IPS-18a (cell line): ENCODE measurements around the gene ASTN2.

Experiments
- H3K27ac ChIP-seq: one replicate; pipeline ENCODE4 v1.5.1; 2013; ENCODE audit warnings: low read length
- H3K27me3 ChIP-seq: one replicate; pipeline ENCODE4 v1.6.1; 2013; ENCODE audit warnings: mild to moderate bottlenecking, low read length; ENCODE audit not compliant: control insufficient read depth, insufficient read depth
- H3K36me3 ChIP-seq: one replicate; pipeline ENCODE4 v1.6.1; 2013; ENCODE audit warnings: low read depth, low read length; ENCODE audit not compliant: control insufficient read depth
- H3K4me1 ChIP-seq: one replicate; pipeline ENCODE4 v1.6.1; 2013; ENCODE audit warnings: low read depth, low read length; ENCODE audit not compliant: control insufficient read depth
- H3K4me3 ChIP-seq: one replicate; pipeline ENCODE4 v1.5.1; 2013; ENCODE audit warnings: low read length
- H3K9ac ChIP-seq: one replicate; pipeline ENCODE4 v1.6.1; 2013; ENCODE audit warnings: mild to moderate bottlenecking, low read length, moderate library complexity
- H3K9me3 ChIP-seq: one replicate; pipeline ENCODE4 v1.6.1; 2013; ENCODE audit warnings: low read depth, low read length; ENCODE audit not compliant: control insufficient read depth

The ASTN2 gene

DNA sequence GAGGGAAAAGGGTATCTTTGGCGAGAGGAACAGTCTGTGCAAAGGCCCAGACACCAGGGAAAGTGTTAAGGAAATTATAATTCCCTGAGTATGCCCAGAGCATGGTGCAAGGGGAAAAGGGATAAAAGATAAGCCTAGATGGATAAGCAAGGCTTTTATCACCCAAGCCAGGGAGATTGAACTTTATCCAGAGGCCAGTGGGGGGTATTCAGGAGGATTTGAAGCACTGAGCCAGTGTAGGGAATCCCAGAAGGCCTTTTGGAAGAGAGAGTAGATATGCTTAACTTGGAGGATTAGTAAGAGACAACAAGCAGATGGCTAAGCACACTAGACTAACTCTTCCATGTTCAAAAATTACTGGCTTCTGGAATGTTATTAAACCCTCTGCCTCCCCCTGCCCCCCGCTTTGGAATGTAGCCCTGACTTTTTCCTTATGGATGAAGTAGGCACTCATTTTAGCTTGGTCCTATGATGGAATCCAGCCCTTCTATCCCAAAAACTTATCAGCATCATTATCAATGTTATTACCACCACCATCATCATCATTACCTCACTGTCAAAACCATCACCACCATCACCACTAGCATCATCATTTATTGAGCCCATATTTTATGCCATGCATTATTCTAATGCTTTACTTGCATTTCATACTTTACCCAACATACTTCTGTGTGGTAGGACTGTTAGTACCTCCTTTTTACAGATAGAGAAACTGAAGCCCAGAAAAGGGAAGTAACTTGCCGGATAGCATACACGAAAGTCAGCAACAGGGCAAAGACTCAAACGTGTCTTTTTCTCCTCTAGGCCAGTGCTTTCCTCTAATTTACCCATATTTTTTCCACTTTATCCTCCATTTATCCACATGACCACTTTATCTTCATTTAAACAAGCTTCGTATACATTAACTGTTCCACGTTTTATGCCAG, 1024.3 kb downstream of the ASTN2 start:
- Histone ChIP-seq H3K27me3 (no peaks in the 10 kb centered on the region), H3K36me3 (no peaks in the 10 kb centered on the region), H3K27ac (no peak overlapping the region), H3K4me1 (no peaks in the 10 kb centered on the region), H3K9ac (no peak overlapping the region), H3K4me3 (no peak overlapping the region), H3K9me3 (no peaks in the 10 kb centered on the region)

DNA sequence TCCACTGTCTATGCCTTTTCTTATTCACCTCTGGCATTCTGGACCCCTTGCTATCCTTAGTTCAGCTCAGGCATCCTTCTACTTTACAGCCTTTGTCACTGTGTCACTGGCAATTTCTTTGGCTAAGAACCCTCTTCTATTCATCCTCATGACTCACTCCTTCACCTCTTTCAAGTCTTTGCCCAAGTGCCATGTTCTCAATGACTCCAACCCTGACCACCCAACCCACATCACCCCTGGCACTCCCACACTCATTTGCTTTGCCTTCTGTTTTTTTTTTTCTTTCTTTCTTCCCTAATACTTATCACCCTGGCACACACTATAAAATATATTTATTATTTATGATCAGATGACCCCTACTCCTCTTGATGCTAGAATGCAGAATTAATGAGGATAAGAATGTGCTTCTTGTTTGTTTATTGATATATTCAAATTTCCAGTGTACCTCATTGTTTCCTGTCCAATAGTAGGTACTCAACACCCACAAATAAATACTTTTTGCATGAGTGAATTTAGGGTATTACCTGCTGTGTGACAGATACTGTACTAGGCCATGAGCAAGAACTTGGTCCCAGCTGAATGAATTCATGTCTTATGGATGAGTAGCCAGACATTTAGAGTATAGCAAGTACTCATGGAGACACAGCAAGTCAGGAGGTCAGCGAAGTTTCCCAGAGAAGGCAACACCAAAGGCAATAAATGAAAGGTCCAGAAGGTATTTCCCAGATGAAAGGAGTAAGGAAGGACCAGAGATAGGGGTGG, 1025.1 kb downstream of the ASTN2 start:
- Histone ChIP-seq H3K27ac (no peak overlapping the region), H3K4me3 (no peak overlapping the region), H3K4me1 (no peaks in the 10 kb centered on the region), H3K9me3 (no peaks in the 10 kb centered on the region), H3K27me3 (no peaks in the 10 kb centered on the region), H3K9ac (no peak overlapping the region), H3K36me3 (no peaks in the 10 kb centered on the region)

GRCh38 chr9:116387934-116388698, 1026.7 kb downstream of the ASTN2 start:
- H3K9me3 ChIP-seq, result no peaks in the 10 kb centered on the region

GRCh38 chr9:116383936-116384335, 1030.9 kb downstream of the ASTN2 start:
- Histone ChIP-seq H3K4me1 (no peaks in the 10 kb centered on the region), H3K36me3 (no peaks in the 10 kb centered on the region), H3K9ac (no peak overlapping the region), H3K27ac (no peak overlapping the region), H3K4me3 (no peak overlapping the region), H3K27me3 (no peaks in the 10 kb centered on the region), H3K9me3 (no peaks in the 10 kb centered on the region)

More at GRCh38 chr9:116387934-116388698, 1026.7 kb downstream of the ASTN2 start:
- no peaks in the 10 kb centered on the region for H3K36me3 ChIP-seq
- H3K4me1 ChIP-seq, result no peaks in the 10 kb centered on the region
- H3K9ac ChIP-seq, result no peak overlapping the region
- no peak overlapping the region for H3K4me3 ChIP-seq
- H3K27ac ChIP-seq, result no peak overlapping the region
- no peaks in the 10 kb centered on the region for H3K27me3 ChIP-seq

GRCh38 chr9:116383133-116383532, 1031.7 kb downstream of the ASTN2 start:
- H3K9ac ChIP-seq, result no peak overlapping the region
- H3K27me3 ChIP-seq, result no peaks in the 10 kb centered on the region
- no peaks in the 10 kb centered on the region for H3K4me1 ChIP-seq
- no peaks in the 10 kb centered on the region for H3K36me3 ChIP-seq
- H3K27ac ChIP-seq, result no peak overlapping the region
- no peak overlapping the region for H3K4me3 ChIP-seq
- H3K9me3 ChIP-seq, result no peaks in the 10 kb centered on the region

DNA sequence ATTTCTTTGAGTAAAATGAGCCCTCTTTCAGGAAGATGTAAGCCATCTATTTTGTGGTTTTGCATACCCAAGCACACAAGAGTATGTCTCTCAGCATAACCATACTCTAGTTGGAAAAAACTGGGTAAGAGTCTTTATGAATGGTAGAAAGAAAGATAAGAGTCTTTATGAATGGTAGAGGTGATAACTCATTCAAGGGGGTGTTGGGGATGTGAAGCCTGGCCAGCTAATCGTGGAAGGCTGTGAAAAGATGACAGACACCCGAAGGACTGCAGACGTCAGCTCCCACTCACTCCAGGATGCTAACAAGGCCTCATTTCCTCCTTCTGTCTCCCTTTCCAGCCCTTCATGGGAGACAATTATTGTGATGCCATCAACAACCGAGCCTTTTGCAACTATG, 1032.8 kb downstream of the ASTN2 start:
- Histone ChIP-seq H3K36me3 (no peaks in the 10 kb centered on the region), H3K27me3 (no peaks in the 10 kb centered on the region), H3K4me1 (no peaks in the 10 kb centered on the region), H3K9me3 (no peaks in the 10 kb centered on the region), H3K27ac (no peak overlapping the region), H3K4me3 (no peak overlapping the region), H3K9ac (no peak overlapping the region)

DNA sequence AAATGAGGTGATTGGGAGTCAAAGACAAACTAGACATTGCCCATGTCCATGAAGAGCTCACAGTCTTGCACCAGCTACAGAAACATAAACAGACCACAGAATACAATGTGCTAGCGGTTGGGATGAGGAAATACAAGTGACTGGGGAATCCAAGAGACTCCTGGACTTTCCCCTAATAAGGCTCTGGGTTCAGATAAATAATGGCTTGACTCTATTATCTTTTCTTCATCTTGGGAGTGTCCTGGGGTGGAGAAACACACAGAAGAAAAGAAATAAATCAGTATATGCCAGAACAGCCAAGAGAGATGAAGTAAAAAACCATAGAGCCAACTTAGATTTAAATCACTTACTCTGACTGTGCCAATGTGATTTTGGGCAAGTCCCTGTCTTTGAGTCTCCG, 1033.5 kb downstream of the ASTN2 start:
- Histone ChIP-seq H3K27me3 (no peaks in the 10 kb centered on the region), H3K4me3 (no peak overlapping the region), H3K4me1 (no peaks in the 10 kb centered on the region), H3K9ac (no peak overlapping the region), H3K36me3 (no peaks in the 10 kb centered on the region), H3K27ac (no peak overlapping the region), H3K9me3 (no peaks in the 10 kb centered on the region)

GRCh38 chr9:116380496-116380995, 1034.3 kb downstream of the ASTN2 start:
- Histone ChIP-seq H3K4me1 (no peaks in the 10 kb centered on the region), H3K27me3 (no peaks in the 10 kb centered on the region), H3K27ac (no peak overlapping the region), H3K4me3 (no peak overlapping the region), H3K36me3 (no peaks in the 10 kb centered on the region), H3K9ac (no peak overlapping the region), H3K9me3 (no peaks in the 10 kb centered on the region)

GRCh38 chr9:116379821-116380220, 1035.0 kb downstream of the ASTN2 start:
- Histone ChIP-seq H3K36me3 (no peaks in the 10 kb centered on the region), H3K27ac (no peak overlapping the region), H3K9me3 (no peaks in the 10 kb centered on the region), H3K27me3 (no peaks in the 10 kb centered on the region), H3K4me3 (no peak overlapping the region), H3K4me1 (no peaks in the 10 kb centered on the region), H3K9ac (no peak overlapping the region)

GRCh38 chr9:116378873-116379272, 1036.0 kb downstream of the ASTN2 start:
- Histone ChIP-seq H3K36me3 (no peaks in the 10 kb centered on the region), H3K27me3 (no peaks in the 10 kb centered on the region), H3K27ac (no peak overlapping the region), H3K9me3 (no peaks in the 10 kb centered on the region), H3K4me3 (no peak overlapping the region), H3K4me1 (no peaks in the 10 kb centered on the region), H3K9ac (no peak overlapping the region)

DNA sequence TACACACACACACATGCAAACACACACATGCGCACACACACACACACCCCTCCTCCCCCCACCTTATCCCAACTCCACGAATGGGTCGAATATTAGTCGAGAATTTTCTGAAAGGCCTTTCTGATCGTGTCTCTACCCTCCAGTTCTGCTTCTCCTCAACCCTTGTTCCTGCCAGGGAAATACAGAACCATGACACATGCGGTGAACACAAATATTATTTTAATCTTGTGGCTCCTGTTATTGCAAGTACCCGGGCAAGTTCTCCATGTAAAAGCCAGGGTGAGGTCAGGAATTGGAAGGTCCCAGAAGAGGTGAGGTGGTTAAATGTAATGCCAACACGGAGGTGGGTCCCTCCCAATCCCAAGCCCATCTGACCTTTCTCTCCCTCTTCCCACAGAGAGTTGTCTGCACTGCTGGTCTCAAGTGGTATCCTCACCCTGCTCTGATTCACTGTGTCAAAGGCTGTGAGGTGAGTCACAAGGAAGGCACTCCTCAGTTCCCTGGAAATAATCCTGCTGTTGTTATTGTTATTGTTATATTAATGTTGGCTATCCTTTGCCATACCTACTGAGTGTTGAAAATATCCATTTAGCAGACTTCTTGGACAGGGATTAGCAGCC, 1037.6 kb downstream of the ASTN2 start:
- H3K9me3 ChIP-seq, result no peaks in the 10 kb centered on the region
- H3K27ac ChIP-seq, result no peak overlapping the region
- H3K9ac ChIP-seq, result no peak overlapping the region
- no peaks in the 10 kb centered on the region for H3K36me3 ChIP-seq
- no peak overlapping the region for H3K4me3 ChIP-seq
- H3K4me1 ChIP-seq, result no peaks in the 10 kb centered on the region
- no peaks in the 10 kb centered on the region for H3K27me3 ChIP-seq
